Stomach smooth muscle (tissue), 2 donors: ENCODE results near the gene TTC9.
"Not testable (repeated sequence)": the region's sequence is repeated elsewhere in the genome, so short reads cannot be mapped to it uniquely, and the experiment has no call there.

ENCODE experiments used
- H3K27ac ChIP-seq: one replicate; pipeline ENCODE4 v1.7.0; 2013; ENCODE audit warnings: mild to moderate bottlenecking, low read length, inconsistent platforms
- H3K27me3 ChIP-seq, 2 donors: one replicate each; pipeline ENCODE4 v1.7.0; 2013; ENCODE audit warnings: low read length in 2 of 2; ENCODE audit not compliant: insufficient read depth in 2 of 2, control insufficient read depth in 1 of 2
- H3K36me3 ChIP-seq, 2 donors: one replicate each; pipeline ENCODE4 v1.7.0; 2013; ENCODE audit warnings: low read length in 2 of 2; ENCODE audit not compliant: control insufficient read depth in 2 of 2, insufficient read depth in 2 of 2
- H3K4me1 ChIP-seq: one replicate; pipeline ENCODE4 v1.7.0; 2013; ENCODE audit warnings: low read length; ENCODE audit not compliant: control insufficient read depth, insufficient read depth
- H3K4me3 ChIP-seq, 2 donors: one replicate each; pipeline ENCODE4 v1.7.0; 2013; ENCODE audit warnings: low read length in 2 of 2
- H3K9ac ChIP-seq, 2 donors: one replicate each; pipeline ENCODE4 v1.7.0; 2013; ENCODE audit warnings: low read length in 2 of 2, mild to moderate bottlenecking in 1 of 2
- H3K9me3 ChIP-seq, 2 donors: one replicate each; pipeline ENCODE4 v1.7.0; 2013; ENCODE audit warnings: low read length in 2 of 2; ENCODE audit not compliant: control insufficient read depth in 2 of 2
- donor health status: healthy.
- donor health status: Pancreatic carcinoma.

TTC9 gene

GRCh38 chr14:70683983-70684382 lies 42.3 kb downstream of the TTC9 start:
- Histone ChIP-seq H3K9me3 (no peaks in the 10 kb centered on the region), H3K27me3 (no peaks in the 10 kb centered on the region), H3K36me3 (no peaks in the 10 kb centered on the region), H3K9ac (no peak overlapping the region), H3K27ac (no peak overlapping the region), H3K4me1 (no peaks in the 10 kb centered on the region), H3K4me3 (no peak overlapping the region)

DNA sequence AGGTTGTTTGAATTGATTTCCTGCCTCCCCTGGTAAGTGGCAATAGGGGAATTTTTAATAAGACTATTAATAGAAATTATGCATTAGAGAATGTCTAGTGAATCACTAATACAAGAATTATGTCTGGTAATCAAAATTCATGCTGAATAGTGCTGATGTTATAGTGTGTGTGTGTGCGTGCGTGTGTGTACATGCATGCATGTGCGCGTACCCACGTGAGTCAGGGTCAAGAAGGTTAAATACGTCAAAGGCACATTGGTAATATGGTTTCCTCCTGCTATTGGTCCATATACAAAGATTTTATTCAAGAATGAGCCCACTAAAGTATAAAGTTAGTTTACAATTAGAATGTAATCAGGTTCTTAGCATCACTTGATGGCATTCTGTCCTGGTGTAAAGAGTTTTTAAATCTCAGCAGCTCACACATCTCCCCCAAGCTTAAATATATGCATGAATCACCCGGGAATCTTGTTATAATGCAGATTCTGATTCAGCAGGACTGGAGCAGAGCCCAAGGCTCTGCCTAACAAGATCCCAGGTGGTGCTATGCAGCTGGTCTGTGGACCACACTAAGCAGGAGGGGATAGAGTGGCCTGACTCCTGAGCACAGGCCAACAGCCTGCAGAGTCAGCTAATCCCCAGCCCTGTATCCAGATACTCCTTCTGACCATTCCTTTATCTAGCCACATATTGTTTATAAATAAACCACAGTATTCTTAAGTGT lies 43.9 kb downstream of the TTC9 start:
- Histone ChIP-seq H3K9me3 (no peaks in the 10 kb centered on the region), H3K27me3 (no peaks in the 10 kb centered on the region), H3K27ac (no peak overlapping the region), H3K36me3 (no peaks in the 10 kb centered on the region), H3K9ac (no peak overlapping the region), H3K4me1 (no peaks in the 10 kb centered on the region), H3K4me3 (no peak overlapping the region)

GRCh38 chr14:70692210-70692609 lies 50.5 kb downstream of the TTC9 start:
- H3K9me3 ChIP-seq = no peaks in the 10 kb centered on the region
- no peak overlapping the region for H3K4me3 ChIP-seq
- H3K9ac ChIP-seq = no peak overlapping the region
- H3K36me3 ChIP-seq = no peaks in the 10 kb centered on the region
- H3K27ac ChIP-seq = no peak overlapping the region
- H3K27me3 ChIP-seq = no peaks in the 10 kb centered on the region
- H3K4me1 ChIP-seq = no peaks in the 10 kb centered on the region

DNA sequence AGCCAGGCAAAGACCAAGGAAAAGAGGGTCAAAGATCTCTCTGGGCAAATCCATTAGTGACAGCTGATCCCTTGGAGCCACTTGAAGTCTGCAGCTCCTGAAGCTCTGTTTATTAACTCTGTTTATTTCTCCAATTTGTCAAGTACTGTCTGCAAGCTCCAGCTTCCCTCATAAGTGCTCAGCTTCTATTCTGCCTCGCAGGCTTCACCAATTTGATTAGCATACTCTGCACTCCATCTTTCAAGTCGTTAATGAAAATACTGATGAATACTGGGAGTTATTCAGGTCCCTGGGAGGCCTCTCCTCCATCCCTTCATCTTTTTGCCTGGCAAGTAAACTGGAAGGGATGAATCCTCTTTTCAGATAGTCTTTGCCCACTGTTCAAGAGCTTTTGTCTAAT lies 54.3 kb downstream of the TTC9 start:
- H3K4me1 ChIP-seq = no peaks in the 10 kb centered on the region
- no peak overlapping the region for H3K9ac ChIP-seq
- no peak overlapping the region for H3K4me3 ChIP-seq
- H3K9me3 ChIP-seq = no peaks in the 10 kb centered on the region
- no peak overlapping the region for H3K27ac ChIP-seq
- no peaks in the 10 kb centered on the region for H3K36me3 ChIP-seq
- H3K27me3 ChIP-seq = peaks cover 0 to 3% of the 10 kb centered on the region in 2 donors

- H3K36me3 ChIP-seq = no peaks in the 10 kb centered on the region
- no peaks in the 10 kb centered on the region for H3K4me1 ChIP-seq
- H3K27ac ChIP-seq = no peak overlapping the region
- no peak overlapping the region for H3K9ac ChIP-seq
- peaks cover 0 to 3% of the 10 kb centered on the region in 2 donors for H3K27me3 ChIP-seq
- no peak overlapping the region for H3K4me3 ChIP-seq
- no peaks in the 10 kb centered on the region for H3K9me3 ChIP-seq
These were observed 56.0 kb downstream of the TTC9 start for GRCh38 chr14:70697701-70698100.

GRCh38 chr14:70698288-70698687 lies 56.6 kb downstream of the TTC9 start:
- H3K9ac ChIP-seq = no peak overlapping the region
- H3K4me3 ChIP-seq = no peak overlapping the region
- no peaks in the 10 kb centered on the region for H3K9me3 ChIP-seq
- no peaks in the 10 kb centered on the region for H3K4me1 ChIP-seq
- no peaks in the 10 kb centered on the region for H3K36me3 ChIP-seq
- peaks cover 0 to 3% of the 10 kb centered on the region in 2 donors for H3K27me3 ChIP-seq
- no peak overlapping the region for H3K27ac ChIP-seq

DNA sequence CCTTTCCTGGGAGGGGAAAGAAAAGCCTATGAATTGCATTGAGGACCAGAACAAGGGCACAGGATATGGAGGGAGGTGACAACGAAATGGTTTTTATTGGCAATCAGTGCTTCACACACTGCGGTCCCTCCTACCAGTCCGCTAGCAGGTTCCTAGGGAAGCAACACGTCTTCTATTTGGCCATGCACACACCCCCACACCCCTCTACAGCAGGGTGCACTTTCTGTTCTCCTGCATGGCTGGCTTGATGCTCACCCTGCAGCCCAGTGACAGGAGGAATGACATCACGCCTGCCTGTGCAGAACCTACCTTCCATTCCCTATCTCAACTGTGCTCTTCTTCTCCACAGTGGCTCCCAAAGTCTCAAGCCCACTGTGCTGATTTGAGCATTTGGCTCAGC lies 57.9 kb downstream of the TTC9 start:
- Histone ChIP-seq H3K27me3 (peaks cover 0 to 3% of the 10 kb centered on the region in 2 donors), H3K9ac (no peak overlapping the region), H3K9me3 (no peaks in the 10 kb centered on the region), H3K36me3 (no peaks in the 10 kb centered on the region), H3K27ac (no peak overlapping the region), H3K4me3 (no peak overlapping the region), H3K4me1 (no peaks in the 10 kb centered on the region)

- Histone ChIP-seq H3K27me3 (peaks cover 3% of the 10 kb centered on the region in 2 donors), H3K9ac (no peak overlapping the region), H3K36me3 (no peaks in the 10 kb centered on the region), H3K27ac (no peak overlapping the region), H3K4me3 (no peak overlapping the region), H3K9me3 (no peaks in the 10 kb centered on the region), H3K4me1 (no peaks in the 10 kb centered on the region)
These were observed 59.4 kb downstream of the TTC9 start for GRCh38 chr14:70700955-70701585.

DNA sequence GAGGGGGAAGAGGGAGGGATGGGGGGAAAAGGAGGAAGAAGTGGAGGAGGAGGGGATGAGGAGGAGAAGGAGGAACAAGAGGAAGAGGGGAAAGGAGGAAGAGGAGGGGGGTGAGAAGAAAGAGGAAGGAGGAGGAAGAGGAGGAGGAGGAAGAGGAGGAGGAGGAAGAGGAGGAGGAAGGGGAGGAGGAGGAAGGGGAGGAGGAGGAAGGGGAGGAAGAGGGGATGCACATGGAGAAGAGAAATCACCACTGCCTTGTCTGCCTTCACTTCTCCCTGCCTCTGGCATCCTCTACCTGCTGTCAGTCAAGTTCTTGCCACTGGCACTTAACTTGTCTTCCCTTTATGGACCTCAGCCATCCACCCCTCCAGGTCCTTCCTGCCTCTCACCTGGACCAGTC lies 59.9 kb downstream of the TTC9 start:
- H3K27ac ChIP-seq = no peak overlapping the region

GRCh38 chr14:70702161-70702560 lies 60.4 kb downstream of the TTC9 start:
- no peaks in the 10 kb centered on the region for H3K9me3 ChIP-seq
- H3K4me3 ChIP-seq = no peak overlapping the region
- H3K27me3 ChIP-seq = peaks cover 5% of the 10 kb centered on the region in 2 donors
- no peaks in the 10 kb centered on the region for H3K36me3 ChIP-seq
- H3K9ac ChIP-seq = no peak overlapping the region
- no peaks in the 10 kb centered on the region for H3K4me1 ChIP-seq
- no peak overlapping the region for H3K27ac ChIP-seq

More for the DNA sequence above, 59.9 kb downstream of the TTC9 start:
- Histone ChIP-seq H3K4me3 (no peak overlapping the region), H3K36me3 (no peaks in the 10 kb centered on the region), H3K9ac (no peak overlapping the region), H3K27me3 (peaks cover 5% of the 10 kb centered on the region in 2 donors), H3K9me3 (no peaks in the 10 kb centered on the region), H3K4me1 (no peaks in the 10 kb centered on the region)

GRCh38 chr14:70703621-70704168 lies 62.0 kb downstream of the TTC9 start:
- H3K4me3 ChIP-seq, H3K27me3 ChIP-seq, H3K27ac ChIP-seq, H3K4me1 ChIP-seq, H3K9me3 ChIP-seq, H3K9ac ChIP-seq, H3K36me3 ChIP-seq: not testable (repeated sequence)
